ENCODE measurements around the gene CLCN2. TPM values are rescaled to one million over a fixed set of nuclear protein-coding genes. Genes with fewer than 3 reads are reported as not detected.

Gene CLCN2
- total and polyA plus RNA-seq, 2 of the 8 experiments (the other 6 are each of a cell fraction or from before 2014, with no cell fraction given) = 13.7 to 16.1 TPM

DNA sequence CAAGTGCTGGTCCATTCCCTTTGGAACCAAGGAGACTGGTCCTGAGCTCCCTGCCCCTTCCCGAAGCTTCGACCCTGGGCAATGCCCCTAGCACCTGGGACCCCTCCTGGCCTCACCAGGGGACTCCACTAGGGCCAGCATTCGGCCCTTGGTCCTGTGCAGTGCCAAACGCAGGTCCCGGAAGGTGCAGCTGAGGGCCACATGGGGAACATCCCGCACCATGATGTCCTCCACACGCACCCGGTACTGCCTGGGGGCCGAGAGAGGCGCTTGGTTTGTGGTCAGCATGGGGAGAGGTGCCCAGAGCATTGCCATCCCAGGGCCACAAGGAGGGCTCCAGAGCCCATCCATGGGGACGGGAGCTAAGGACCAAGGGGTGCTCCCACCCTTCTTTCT is 7.9 kb downstream of the CLCN2 start (continued):
- TF ChIP-seq EZH2 (IDR thresholded peaks at IDR 0.05; ENCODE audit: low read depth, low read length, severe bottlenecking) (no peak), SIX5 (IDR thresholded peaks at IDR 0.05; ENCODE audit: low read depth, low read length) (no peak), POU5F1 (IDR thresholded peaks at IDR 0.05; ENCODE audit: low read depth, low read length) (no peak), EGR1 (IDR thresholded peaks at IDR 0.05; ENCODE audit: borderline replicate concordance, low read depth, low read length) (no peak)
